ENCODE results near the gene PIK3R3. TPM values are rescaled to one million over a fixed set of nuclear protein-coding genes. Genes with fewer than 3 reads are reported as not detected.

Gene PIK3R3
- polyA plus RNA-seq, 1 donor (not counting 4 experiments of a cell fraction or from before 2014, with no cell fraction given): 11.9 TPM

GRCh38 chr1:46130606-46131005, 1.8 kb downstream of the PIK3R3 start:
- Histone ChIP-seq H3K9me1 (ENCODE audit: control insufficient read depth, extremely low read depth, insufficient read depth, low read length) (no peaks in the 10 kb centered on the region), H3K79me2 (ENCODE audit: control insufficient read depth, insufficient read depth, low read length) (no peaks in the 10 kb centered on the region), H2AFZ (ENCODE audit: control insufficient read depth, low read length) (no peak overlapping the region), H3K4me3 (ENCODE audit: control insufficient read depth in 2 of 3, extremely low read depth in 1 of 3, insufficient read depth in 2 of 3, low read depth in 1 of 3, low read length in 3 of 3) (peak overlapping the region; percentile 58 to 64 (median 59)), H3K9me3 (ENCODE audit: control insufficient read depth, low read depth, low read length) (no peaks in the 10 kb centered on the region), H3K4me2 (ENCODE audit: control insufficient read depth, extremely low read depth, insufficient read depth, low read depth, low read length) (peak overlapping the region; percentile 96), H3K27ac (ENCODE audit: control insufficient read depth, insufficient read depth, low read length) (no peak overlapping the region), H4K20me1 (ENCODE audit: control insufficient read depth, extremely low read depth, insufficient read depth, low read length) (no peaks in the 10 kb centered on the region), H3K9ac (ENCODE audit: control insufficient read depth, extremely low read depth, insufficient read depth, low read length) (no peak overlapping the region), H3K4me1 (ENCODE audit: control insufficient read depth, extremely low read depth, insufficient read depth, low read length) (peaks cover 15% of the 10 kb centered on the region), H3K27me3 (ENCODE audit: control insufficient read depth, extremely low read depth, insufficient read depth, low read length) (peaks cover 5% of the 10 kb centered on the region), H3K36me3 (ENCODE audit: control insufficient read depth in 2 of 2, extremely low read depth in 1 of 2, insufficient read depth in 2 of 2, low read length in 2 of 2) (no peaks in the 10 kb centered on the region)
- no peak for DNase-seq (ENCODE audit: low read depth, low spot score)
- dilution Hi-C loops (cut with MboI; ENCODE audit: extremely low pct_ligation_motif_present, low sequenced_read_pairs): no loop called here
- FAIRE-seq: no peak
- TF ChIP-seq EZH2 (IDR thresholded peaks at IDR 0.05; ENCODE audit: low read length) (no peak), CTCF (optimal IDR thresholded peaks at IDR 0.05 in 1 of 3, IDR thresholded peaks at IDR 0.05 in 1 of 3, conservative IDR thresholded peaks at IDR 0.05 in 1 of 3; ENCODE audit: extremely low read depth in 1 of 3, insufficient read depth in 2 of 3, low read length in 3 of 3) (no peak)

DNA sequence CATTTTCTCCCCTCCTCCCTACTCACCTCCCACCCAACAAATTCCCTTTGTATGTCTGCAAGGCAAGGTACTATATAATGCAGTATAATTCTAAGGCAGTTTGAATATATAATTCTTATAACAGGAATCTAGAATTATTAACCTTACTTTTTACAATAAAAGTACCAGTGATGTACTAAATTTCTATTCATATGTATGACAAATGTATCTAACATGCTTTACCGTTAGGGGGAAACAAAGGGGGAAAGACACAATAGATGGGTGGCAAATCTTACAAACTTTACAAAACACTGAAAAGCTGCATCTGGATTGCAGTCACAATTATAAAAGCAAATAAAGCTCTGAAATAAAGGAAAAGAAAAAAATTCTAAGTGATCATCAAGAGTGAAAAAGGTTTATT, 2.3 kb downstream of the PIK3R3 start:
- DNase-seq (ENCODE audit: low read depth, low spot score) (no peak), FAIRE-seq (no peak)
- TF ChIP-seq CTCF (optimal IDR thresholded peaks at IDR 0.05 in 1 of 3, IDR thresholded peaks at IDR 0.05 in 1 of 3, conservative IDR thresholded peaks at IDR 0.05 in 1 of 3; ENCODE audit: extremely low read depth in 1 of 3, insufficient read depth in 2 of 3, low read length in 3 of 3): no peak
- TF ChIP-seq EZH2 (IDR thresholded peaks at IDR 0.05; ENCODE audit: low read length): no peak
- no peaks in the 10 kb centered on the region for H3K9me3 ChIP-seq (ENCODE audit: control insufficient read depth, low read depth, low read length)
- no peaks in the 10 kb centered on the region for H3K36me3 ChIP-seq (ENCODE audit: control insufficient read depth in 2 of 2, extremely low read depth in 1 of 2, insufficient read depth in 2 of 2, low read length in 2 of 2)
- H3K9ac ChIP-seq (ENCODE audit: control insufficient read depth, extremely low read depth, insufficient read depth, low read length): no peak overlapping the region
- peak overlapping the region in 1 of 3 experiments; percentile 59 for H3K4me3 ChIP-seq (ENCODE audit: control insufficient read depth in 2 of 3, extremely low read depth in 1 of 3, insufficient read depth in 2 of 3, low read depth in 1 of 3, low read length in 3 of 3)
- H3K79me2 ChIP-seq (ENCODE audit: control insufficient read depth, insufficient read depth, low read length): no peaks in the 10 kb centered on the region
- no peaks in the 10 kb centered on the region for H4K20me1 ChIP-seq (ENCODE audit: control insufficient read depth, extremely low read depth, insufficient read depth, low read length)
- H3K4me2 ChIP-seq (ENCODE audit: control insufficient read depth, extremely low read depth, insufficient read depth, low read depth, low read length): peak overlapping the region; percentile 96
- no peaks in the 10 kb centered on the region for H3K9me1 ChIP-seq (ENCODE audit: control insufficient read depth, extremely low read depth, insufficient read depth, low read length)
- dilution Hi-C loops (cut with MboI; ENCODE audit: extremely low pct_ligation_motif_present, low sequenced_read_pairs): no loop called here
- H2AFZ ChIP-seq (ENCODE audit: control insufficient read depth, low read length): no peak overlapping the region
- peaks cover 5% of the 10 kb centered on the region for H3K27me3 ChIP-seq (ENCODE audit: control insufficient read depth, extremely low read depth, insufficient read depth, low read length)
- peaks cover 12% of the 10 kb centered on the region for H3K4me1 ChIP-seq (ENCODE audit: control insufficient read depth, extremely low read depth, insufficient read depth, low read length)
- no peak overlapping the region for H3K27ac ChIP-seq (ENCODE audit: control insufficient read depth, insufficient read depth, low read length)

All from keratinocyte (primary cell).